ENCODE measurements around the gene UBTD1.

The UBTD1 gene

GRCh38 chr10:97584798-97585438 is 86.2 kb downstream of the UBTD1 start:
- no peak overlapping the region for H3K4me3 ChIP-seq (ENCODE audit: control insufficient read depth, low read depth, low read length)
- no peak for DNase-seq (ENCODE audit: low read depth)
- no peak for TF ChIP-seq CTCF (conservative IDR thresholded peaks at IDR 0.05; ENCODE audit: control insufficient read depth, insufficient read depth, low read depth, low read length)

GRCh38 chr10:97585439-97585811 is 86.7 kb downstream of the UBTD1 start:
- H3K4me3 ChIP-seq (ENCODE audit: control insufficient read depth, low read depth, low read length): no peak overlapping the region
- no peak for TF ChIP-seq CTCF (conservative IDR thresholded peaks at IDR 0.05; ENCODE audit: control insufficient read depth, insufficient read depth, low read depth, low read length)
- DNase-seq (ENCODE audit: low read depth): no peak

- no peak overlapping the region for H3K4me3 ChIP-seq (ENCODE audit: control insufficient read depth, low read depth, low read length)
- TF ChIP-seq CTCF (conservative IDR thresholded peaks at IDR 0.05; ENCODE audit: control insufficient read depth, insufficient read depth, low read depth, low read length): no peak
- no peak for DNase-seq (ENCODE audit: low read depth)
Observed at GRCh38 chr10:97587183-97587582, 88.5 kb downstream of the UBTD1 start.

GRCh38 chr10:97589479-97589878 is 90.8 kb downstream of the UBTD1 start, which contains the start of gene C10orf62:
Gene C10orf62 (plus strand): TSS chr10:97589721. CDS start chr10:97589898, 177 bp downstream.
- TF ChIP-seq CTCF (conservative IDR thresholded peaks at IDR 0.05; ENCODE audit: control insufficient read depth, insufficient read depth, low read depth, low read length): no peak
- DNase-seq (ENCODE audit: low read depth): no peak
- H3K4me3 ChIP-seq (ENCODE audit: control insufficient read depth, low read depth, low read length): no peak within 1 kb of the TSS

- no peak for TF ChIP-seq CTCF (conservative IDR thresholded peaks at IDR 0.05; ENCODE audit: control insufficient read depth, insufficient read depth, low read depth, low read length)
- no peak overlapping the region for H3K4me3 ChIP-seq (ENCODE audit: control insufficient read depth, low read depth, low read length)
- DNase-seq (ENCODE audit: low read depth): no peak
Observed at GRCh38 chr10:97590082-97590747, 91.5 kb downstream of the UBTD1 start.

GRCh38 chr10:97590748-97591495 is 92.2 kb downstream of the UBTD1 start:
- no peak for DNase-seq (ENCODE audit: low read depth)
- TF ChIP-seq CTCF (conservative IDR thresholded peaks at IDR 0.05; ENCODE audit: control insufficient read depth, insufficient read depth, low read depth, low read length): no peak
- no peak overlapping the region for H3K4me3 ChIP-seq (ENCODE audit: control insufficient read depth, low read depth, low read length)

Data from fibroblast of mammary gland (primary cell).